Vagina (tissue), 2 donors: ENCODE results near the gene IMPA2.

Experiments used
- POLR2A ChIP-seq, 2 donors: fragments of 450-650 bp; IDR thresholded peaks; one replicate each; pipeline ENCODE4 v1.6.1; 2017; ENCODE audit warnings: antibody characterized with exemption in 2 of 2, mild to moderate bottlenecking in 2 of 2, moderate library complexity in 2 of 2
- POLR2AphosphoS5 ChIP-seq, 2 donors: sonication (generic); formaldehyde crosslinking; IDR thresholded peaks; one replicate each; pipeline ENCODE4 v1.9.0; 2017; ENCODE audit warnings: antibody characterized with exemption in 2 of 2, mild to moderate bottlenecking in 2 of 2, low read depth in 1 of 2; ENCODE audit not compliant: insufficient read depth in 1 of 2
- TF ChIP-seq, protein P1 (sequence below), 3 experiments: fragments of 450-650 bp in 2 of 3; fragments of 200-600 bp in 1 of 3; sonication (generic) in 1 of 3; IDR thresholded peaks; one replicate each; pipeline ENCODE4 v1.5.1; 2017 to 2019; ENCODE audit warnings: antibody characterized with exemption in 3 of 3, mild to moderate bottlenecking in 2 of 3, moderate library complexity in 2 of 3

DNA sequence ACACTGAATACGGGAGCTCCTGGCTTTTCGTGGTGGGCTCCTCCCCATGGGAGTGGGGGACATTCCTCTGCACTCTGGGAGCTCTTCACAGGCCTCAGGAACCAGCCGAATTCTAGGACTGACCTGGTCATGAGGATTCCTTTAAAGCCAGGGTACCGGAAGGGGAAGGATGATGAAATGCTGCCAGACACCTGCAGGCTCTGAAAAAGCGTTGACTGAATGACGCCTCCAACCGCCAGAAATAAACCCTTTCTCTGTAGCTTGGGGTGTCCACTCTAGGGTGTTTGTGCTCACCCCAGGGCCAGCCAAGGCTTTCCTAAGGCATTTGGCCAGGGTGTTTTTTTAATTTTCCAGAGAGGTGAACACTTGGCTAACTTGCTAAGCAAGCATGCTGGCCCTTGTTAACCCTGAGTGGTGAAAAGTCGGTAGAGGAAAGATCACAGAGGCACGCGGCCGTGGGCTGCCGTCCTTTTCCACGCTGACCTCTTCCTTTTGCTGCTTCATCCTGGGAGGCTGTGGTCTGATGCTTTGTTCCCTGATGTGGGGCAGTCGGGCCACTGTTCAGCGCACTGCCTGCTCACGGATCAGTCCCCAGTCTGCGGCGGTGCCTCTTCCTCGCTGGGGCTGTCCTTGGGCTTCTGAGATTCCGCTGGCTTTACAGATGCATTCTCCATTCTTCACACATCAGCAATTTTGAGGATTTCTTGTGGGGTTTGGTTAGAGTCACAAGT, 32.0 kb downstream of the IMPA2 start:
- TF ChIP-seq POLR2A (IDR thresholded peaks at IDR 0.05) (no peak), POLR2AphosphoS5 (IDR thresholded peaks at IDR 0.05; ENCODE audit: insufficient read depth in 1 of 2, low read depth in 1 of 2) (no peak)
- TF ChIP-seq, protein P1, sequence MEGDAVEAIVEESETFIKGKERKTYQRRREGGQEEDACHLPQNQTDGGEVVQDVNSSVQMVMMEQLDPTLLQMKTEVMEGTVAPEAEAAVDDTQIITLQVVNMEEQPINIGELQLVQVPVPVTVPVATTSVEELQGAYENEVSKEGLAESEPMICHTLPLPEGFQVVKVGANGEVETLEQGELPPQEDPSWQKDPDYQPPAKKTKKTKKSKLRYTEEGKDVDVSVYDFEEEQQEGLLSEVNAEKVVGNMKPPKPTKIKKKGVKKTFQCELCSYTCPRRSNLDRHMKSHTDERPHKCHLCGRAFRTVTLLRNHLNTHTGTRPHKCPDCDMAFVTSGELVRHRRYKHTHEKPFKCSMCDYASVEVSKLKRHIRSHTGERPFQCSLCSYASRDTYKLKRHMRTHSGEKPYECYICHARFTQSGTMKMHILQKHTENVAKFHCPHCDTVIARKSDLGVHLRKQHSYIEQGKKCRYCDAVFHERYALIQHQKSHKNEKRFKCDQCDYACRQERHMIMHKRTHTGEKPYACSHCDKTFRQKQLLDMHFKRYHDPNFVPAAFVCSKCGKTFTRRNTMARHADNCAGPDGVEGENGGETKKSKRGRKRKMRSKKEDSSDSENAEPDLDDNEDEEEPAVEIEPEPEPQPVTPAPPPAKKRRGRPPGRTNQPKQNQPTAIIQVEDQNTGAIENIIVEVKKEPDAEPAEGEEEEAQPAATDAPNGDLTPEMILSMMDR (IDR thresholded peaks at IDR 0.05): no peak
